Chondrocyte (in vitro differentiated cells): ENCODE measurements around the gene SYT17. TPM values are rescaled to one million over a fixed set of nuclear protein-coding genes. Genes with fewer than 3 reads are reported as not detected.

Experiments
- DNase-seq: peaks from one replicate; pipeline ENCODE4 v3.0.0; 2021; ENCODE audit warnings: mixed read lengths, low spot score
- H3K27ac Mint-ChIP-seq: one replicate; pipeline ENCODE4 v1.8.0; 2021; ENCODE audit warnings: mild to moderate bottlenecking, moderate library complexity, mixed read lengths; ENCODE audit not compliant: unreplicated experiment
- H3K27me3 Mint-ChIP-seq: 2 replicates; pipeline ENCODE4 v1.8.0; 2021; ENCODE audit warnings: low read depth, mixed read lengths
- H3K36me3 Mint-ChIP-seq: 2 replicates; pipeline ENCODE4 v1.8.0; 2021; ENCODE audit warnings: low read depth, mixed read lengths
- H3K4me1 Mint-ChIP-seq: 2 replicates; pipeline ENCODE4 v1.8.0; 2021; ENCODE audit warnings: low read depth, mild to moderate bottlenecking, mixed read lengths
- H3K4me3 Mint-ChIP-seq: one replicate; pipeline ENCODE4 v1.8.0; 2021; ENCODE audit warnings: mild to moderate bottlenecking, moderate library complexity, mixed read lengths; ENCODE audit not compliant: unreplicated experiment
- H3K9me3 Mint-ChIP-seq: 2 replicates; pipeline ENCODE4 v1.8.0; 2021; ENCODE audit warnings: low read depth, mixed read lengths
- CTCF ChIP-seq: fragments of 200-600 bp; sonication (generic); IDR thresholded peaks from 2 replicates; pipeline ENCODE4 v1.5.0; 2021; ENCODE audit warnings: antibody characterized with exemption, mild to moderate bottlenecking, moderate library complexity
- total RNA-seq: library from RNA; stranded (reverse); gene quantifications from 3 replicates; pipeline ENCODE4 v1.2.1, GENCODE V29; 2021

Gene SYT17
- total RNA-seq, 1 donor from 2014 or later, result 0.97 TPM

GRCh38 chr16:19127205-19127604, 40.8 kb upstream of the SYT17 start:
- Mint-ChIP-seq H3K4me1 (peaks cover 27% of the 10 kb centered on the region), H3K36me3 (peaks cover 9% of the 10 kb centered on the region), H3K4me3 (no peak overlapping the region), H3K9me3 (no peaks in the 10 kb centered on the region), H3K27ac (no peak overlapping the region), H3K27me3 (no peaks in the 10 kb centered on the region)
- TF ChIP-seq CTCF, result no peak
- no peak for DNase-seq

- H3K4me3 Mint-ChIP-seq, result no peak overlapping the region
- H3K9me3 Mint-ChIP-seq, result no peaks in the 10 kb centered on the region
- no peak overlapping the region for H3K27ac Mint-ChIP-seq
- H3K4me1 Mint-ChIP-seq, result peaks cover 27% of the 10 kb centered on the region
- no peaks in the 10 kb centered on the region for H3K27me3 Mint-ChIP-seq
- peaks cover 5% of the 10 kb centered on the region for H3K36me3 Mint-ChIP-seq
- no peak for TF ChIP-seq CTCF
- DNase-seq, result no peak
Measured at GRCh38 chr16:19127674-19128131, 40.3 kb upstream of the SYT17 start.

- Mint-ChIP-seq H3K9me3 (no peaks in the 10 kb centered on the region), H3K27me3 (no peaks in the 10 kb centered on the region), H3K4me1 (peaks cover 27% of the 10 kb centered on the region), H3K27ac (no peak overlapping the region), H3K36me3 (peaks cover 2% of the 10 kb centered on the region), H3K4me3 (no peak overlapping the region)
- no peak for DNase-seq
- no peak for TF ChIP-seq CTCF
Measured at GRCh38 chr16:19128454-19129200, 39.4 kb upstream of the SYT17 start.

- Mint-ChIP-seq H3K36me3 (no peaks in the 10 kb centered on the region), H3K4me3 (no peak overlapping the region), H3K4me1 (peaks cover 29% of the 10 kb centered on the region), H3K27me3 (no peaks in the 10 kb centered on the region), H3K9me3 (no peaks in the 10 kb centered on the region), H3K27ac (no peak overlapping the region)
- TF ChIP-seq CTCF, result no peak
- DNase-seq, result no peak
Measured at GRCh38 chr16:19130385-19130784, 37.7 kb upstream of the SYT17 start.

- H3K4me1 Mint-ChIP-seq, result peaks cover 36% of the 10 kb centered on the region
- H3K27ac Mint-ChIP-seq, result peak overlapping the region; percentile 91
- H3K36me3 Mint-ChIP-seq, result no peaks in the 10 kb centered on the region
- H3K4me3 Mint-ChIP-seq, result peak overlapping the region; percentile 43
- H3K9me3 Mint-ChIP-seq, result no peaks in the 10 kb centered on the region
- no peaks in the 10 kb centered on the region for H3K27me3 Mint-ChIP-seq
- no peak for DNase-seq
- TF ChIP-seq CTCF, result no peak
Measured at GRCh38 chr16:19130852-19131824, 36.9 kb upstream of the SYT17 start.
